ENCODE data around the gene NPR1. TPM values are rescaled to one million over a fixed set of nuclear protein-coding genes. Genes with fewer than 3 reads are reported as not detected.
"Not testable (repeated sequence)": the region's sequence is repeated elsewhere in the genome, so short reads cannot be mapped to it uniquely, and the experiment has no call there.

NPR1 gene
- total RNA-seq, 1 donor from 2014 or later: not detected

- DNase-seq: no peak
- Mint-ChIP-seq H3K9me3 (ENCODE audit: unreplicated experiment) (peaks cover 6% of the 10 kb centered on the region), H3K36me3 (ENCODE audit: unreplicated experiment) (peaks cover 9% of the 10 kb centered on the region), H3K4me1 (ENCODE audit: low read depth, unreplicated experiment) (peaks cover 8% of the 10 kb centered on the region), H3K4me3 (ENCODE audit: unreplicated experiment) (no peak overlapping the region), H3K27ac (ENCODE audit: unreplicated experiment) (no peak overlapping the region), H3K27me3 (ENCODE audit: unreplicated experiment) (peaks cover 20% of the 10 kb centered on the region)
- no peak for TF ChIP-seq CTCF (IDR thresholded peaks at IDR 0.05; ENCODE audit: partially characterized antibody, unreplicated experiment)
Measured at GRCh38 chr1:153636312-153636711, 42.2 kb upstream of the NPR1 start.

DNA sequence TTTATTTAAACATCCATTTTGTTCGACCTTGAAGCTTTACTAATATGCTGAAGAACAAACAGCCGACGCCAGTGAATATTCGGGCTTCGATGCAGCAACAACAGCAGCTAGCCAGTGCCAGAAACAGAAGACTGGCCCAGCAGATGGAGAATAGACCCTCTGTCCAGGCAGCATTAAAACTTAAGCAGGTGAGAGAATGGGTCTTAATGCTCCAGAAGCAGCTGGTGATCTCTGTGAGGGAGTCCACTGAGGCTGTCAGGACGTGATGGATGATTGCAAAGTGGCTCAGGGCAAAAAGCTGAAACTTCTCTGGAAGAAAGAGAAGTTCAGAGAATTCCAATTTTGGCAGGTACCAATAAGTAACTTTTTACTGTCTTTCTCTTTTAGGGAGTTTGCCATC is 40.2 kb upstream of the NPR1 start:
- peaks cover 4% of the 10 kb centered on the region for H3K9me3 Mint-ChIP-seq (ENCODE audit: unreplicated experiment)
- no peak for DNase-seq
- H3K27ac Mint-ChIP-seq (ENCODE audit: unreplicated experiment): no peak overlapping the region
- peaks cover 10% of the 10 kb centered on the region for H3K4me1 Mint-ChIP-seq (ENCODE audit: low read depth, unreplicated experiment)
- H3K36me3 Mint-ChIP-seq (ENCODE audit: unreplicated experiment): peaks cover 5% of the 10 kb centered on the region
- H3K4me3 Mint-ChIP-seq (ENCODE audit: unreplicated experiment): no peak overlapping the region
- peaks cover 9% of the 10 kb centered on the region for H3K27me3 Mint-ChIP-seq (ENCODE audit: unreplicated experiment)
- no peak for TF ChIP-seq CTCF (IDR thresholded peaks at IDR 0.05; ENCODE audit: partially characterized antibody, unreplicated experiment)

GRCh38 chr1:153639280-153639679 is 39.2 kb upstream of the NPR1 start:
- no peak for DNase-seq
- H3K4me1 Mint-ChIP-seq (ENCODE audit: low read depth, unreplicated experiment): peaks cover 10% of the 10 kb centered on the region
- TF ChIP-seq CTCF (IDR thresholded peaks at IDR 0.05; ENCODE audit: partially characterized antibody, unreplicated experiment): no peak
- H3K27me3 Mint-ChIP-seq (ENCODE audit: unreplicated experiment): peaks cover 6% of the 10 kb centered on the region
- H3K36me3 Mint-ChIP-seq (ENCODE audit: unreplicated experiment): peaks cover 5% of the 10 kb centered on the region
- H3K9me3 Mint-ChIP-seq (ENCODE audit: unreplicated experiment): no peaks in the 10 kb centered on the region
- H3K27ac Mint-ChIP-seq (ENCODE audit: unreplicated experiment): no peak overlapping the region
- H3K4me3 Mint-ChIP-seq (ENCODE audit: unreplicated experiment): no peak overlapping the region

- H3K27ac Mint-ChIP-seq (ENCODE audit: unreplicated experiment); H3K9me3 Mint-ChIP-seq (ENCODE audit: unreplicated experiment); H3K36me3 Mint-ChIP-seq (ENCODE audit: unreplicated experiment); H3K27me3 Mint-ChIP-seq (ENCODE audit: unreplicated experiment); H3K4me1 Mint-ChIP-seq (ENCODE audit: low read depth, unreplicated experiment); DNase-seq; H3K4me3 Mint-ChIP-seq (ENCODE audit: unreplicated experiment): not testable (repeated sequence)
Measured at GRCh38 chr1:153640213-153640612, 38.3 kb upstream of the NPR1 start.

GRCh38 chr1:153640861-153641260 is 37.6 kb upstream of the NPR1 start:
- Mint-ChIP-seq H3K27me3 (ENCODE audit: unreplicated experiment) (peaks cover 2% of the 10 kb centered on the region), H3K36me3 (ENCODE audit: unreplicated experiment) (peaks cover 9% of the 10 kb centered on the region), H3K4me3 (ENCODE audit: unreplicated experiment) (no peak overlapping the region), H3K27ac (ENCODE audit: unreplicated experiment) (no peak overlapping the region), H3K4me1 (ENCODE audit: low read depth, unreplicated experiment) (peaks cover 8% of the 10 kb centered on the region), H3K9me3 (ENCODE audit: unreplicated experiment) (no peaks in the 10 kb centered on the region)
- DNase-seq: no peak
- TF ChIP-seq CTCF (IDR thresholded peaks at IDR 0.05; ENCODE audit: partially characterized antibody, unreplicated experiment): no peak

GRCh38 chr1:153642161-153642560 is 36.3 kb upstream of the NPR1 start:
- H3K4me3 Mint-ChIP-seq (ENCODE audit: unreplicated experiment): no peak overlapping the region
- H3K4me1 Mint-ChIP-seq (ENCODE audit: low read depth, unreplicated experiment): peaks cover 4% of the 10 kb centered on the region
- H3K9me3 Mint-ChIP-seq (ENCODE audit: unreplicated experiment): peaks cover 6% of the 10 kb centered on the region
- DNase-seq: no peak
- H3K27ac Mint-ChIP-seq (ENCODE audit: unreplicated experiment): no peak overlapping the region
- H3K27me3 Mint-ChIP-seq (ENCODE audit: unreplicated experiment): peaks cover 4% of the 10 kb centered on the region
- no peak for TF ChIP-seq CTCF (IDR thresholded peaks at IDR 0.05; ENCODE audit: partially characterized antibody, unreplicated experiment)
- peaks cover 5% of the 10 kb centered on the region for H3K36me3 Mint-ChIP-seq (ENCODE audit: unreplicated experiment)
